Activated T-cell treated with anti-CD3 and anti-CD28 coated beads for 4 hours (primary cell): Measurements from ENCODE around the gene CLK1.
"Not testable (repeated sequence)": the region's sequence is repeated elsewhere in the genome, so short reads cannot be mapped to it uniquely, and the experiment has no call there.

Experiments
- DNase-seq: peaks from one replicate; pipeline ENCODE4 v3.0.0-alpha.2; 2020

Gene CLK1

GRCh38 chr2:200864176-200865034 lies at the start of gene CLK1:
CLK1 (minus strand) TSS chr2:200864658; CDS start chr2:200861862, 2,796 bp downstream.
- peak; percentile 95 for DNase-seq

DNA sequence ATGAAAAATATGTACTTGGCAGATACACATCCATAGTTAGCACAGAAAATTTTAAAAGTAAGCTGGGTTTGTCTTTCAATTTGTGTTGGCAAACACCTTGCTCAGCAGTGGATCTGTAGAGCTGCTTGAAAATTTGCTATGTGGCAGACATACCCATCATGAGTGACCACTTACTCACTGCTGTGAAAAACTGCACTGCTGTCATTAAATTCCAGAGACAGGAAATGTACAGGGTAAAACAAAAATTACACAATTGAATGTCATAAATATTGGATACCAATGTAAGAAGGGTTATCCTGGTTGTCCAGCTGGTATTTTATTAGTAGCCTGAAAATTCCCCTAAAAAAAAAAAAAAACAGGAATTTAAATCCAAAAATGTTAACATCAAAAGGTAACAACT lies 49.2 kb upstream of the CLK1 start:
- DNase-seq = no peak

DNA sequence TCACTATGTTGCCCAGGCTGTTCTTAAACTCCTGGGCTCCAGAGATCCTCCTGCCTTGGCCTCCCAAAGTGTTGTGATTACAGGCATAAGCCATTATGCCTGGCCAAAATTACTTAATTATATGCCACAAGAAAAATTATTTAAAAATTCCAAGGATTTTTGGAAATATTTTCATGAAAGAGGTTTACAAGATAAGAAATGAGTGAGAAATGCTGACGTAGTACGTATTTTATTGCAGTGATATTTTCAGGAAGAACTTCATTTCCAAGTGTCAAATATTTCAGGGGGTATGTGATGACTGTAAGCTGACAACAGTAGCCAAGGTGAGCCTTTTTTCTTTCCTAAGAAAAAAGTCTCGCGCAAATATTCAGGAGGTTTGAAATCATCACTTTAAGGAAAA lies 45.5 kb upstream of the CLK1 start:
- DNase-seq = no peak

- peak; percentile 23 for DNase-seq
Measured at GRCh38 chr2:200905618-200906296, 41.3 kb upstream of the CLK1 start.

- peak; percentile 61 for DNase-seq
Measured at GRCh38 chr2:200901459-200902072, 37.1 kb upstream of the CLK1 start.

DNA sequence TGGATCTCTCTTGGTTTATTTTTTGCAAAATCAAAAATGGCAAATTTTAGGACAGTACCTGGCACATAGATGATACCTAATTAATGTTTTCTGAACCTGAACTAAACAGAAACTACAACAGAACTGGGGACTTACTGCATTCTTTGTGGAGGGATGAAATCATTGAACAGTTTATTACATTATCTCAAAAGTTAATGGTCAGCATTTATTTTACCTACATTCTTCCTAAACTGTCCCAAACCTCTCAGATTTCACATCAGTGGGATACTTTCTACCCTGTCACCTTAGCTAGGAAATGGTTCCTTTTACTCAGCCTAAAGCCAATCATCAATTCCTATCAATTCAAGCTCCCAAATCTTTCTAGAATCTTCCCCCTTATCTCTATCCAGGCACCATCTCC lies 35.0 kb upstream of the CLK1 start:
- DNase-seq = no peak

DNA sequence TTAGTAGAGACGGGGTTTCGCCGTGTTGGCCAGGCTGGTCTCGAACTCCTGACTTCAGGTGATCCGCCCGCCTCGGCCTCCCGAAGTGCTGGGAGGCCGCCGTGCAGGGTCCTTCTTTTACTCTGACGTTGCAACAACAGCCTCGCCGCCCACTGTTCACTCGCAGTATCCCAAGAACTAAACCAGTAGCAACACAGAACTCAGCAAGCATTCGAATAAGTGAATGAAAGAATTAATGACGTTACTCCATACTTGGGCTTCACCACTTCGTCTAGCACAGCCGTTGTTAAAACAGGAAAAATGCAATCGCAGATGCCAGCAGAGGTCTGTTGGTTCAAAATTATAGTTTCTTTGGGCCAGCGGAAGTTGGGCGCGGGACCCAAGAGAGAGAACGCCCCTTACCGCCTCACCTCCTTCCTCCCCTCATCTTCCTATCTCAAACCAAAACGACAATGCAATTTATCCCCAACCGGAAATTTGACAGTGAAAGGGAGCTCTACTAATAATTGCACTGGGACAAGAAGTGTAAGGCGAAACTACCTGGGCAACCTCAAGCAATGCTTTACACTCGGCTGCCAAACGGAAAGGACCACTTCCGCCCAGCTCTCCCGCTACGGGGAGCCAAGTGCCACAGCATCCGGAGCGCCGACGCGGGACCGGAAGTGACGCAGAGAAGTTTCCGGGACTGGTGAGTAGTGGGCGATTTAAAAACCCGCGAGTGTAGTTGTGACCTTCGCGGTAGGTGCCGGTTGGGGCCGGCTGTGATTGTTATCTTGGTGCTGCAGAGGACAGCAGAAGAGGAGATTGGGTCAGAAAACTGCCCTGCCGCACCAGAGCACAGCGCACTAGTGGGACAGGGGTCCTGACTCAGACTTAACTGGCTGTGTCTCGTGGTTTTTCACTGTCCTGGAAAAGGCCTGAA lies 24.5 kb upstream of the CLK1 start, which contains the start of the genes NIF3L1 and PPIL3:
TSS of gene NIF3L1 (plus strand) at position 668 of the 922 bp plus-strand sequence. CDS start 2,573 bp downstream, outside the sequence.
TSS of gene PPIL3 (minus strand) at position 374 of the 922 bp plus-strand sequence. CDS start 1,462 bp downstream, outside the sequence.
- peak; percentile 94 for DNase-seq

- not testable (repeated sequence) for DNase-seq
Measured at GRCh38 chr2:200881715-200882249, 17.3 kb upstream of the CLK1 start.

DNA sequence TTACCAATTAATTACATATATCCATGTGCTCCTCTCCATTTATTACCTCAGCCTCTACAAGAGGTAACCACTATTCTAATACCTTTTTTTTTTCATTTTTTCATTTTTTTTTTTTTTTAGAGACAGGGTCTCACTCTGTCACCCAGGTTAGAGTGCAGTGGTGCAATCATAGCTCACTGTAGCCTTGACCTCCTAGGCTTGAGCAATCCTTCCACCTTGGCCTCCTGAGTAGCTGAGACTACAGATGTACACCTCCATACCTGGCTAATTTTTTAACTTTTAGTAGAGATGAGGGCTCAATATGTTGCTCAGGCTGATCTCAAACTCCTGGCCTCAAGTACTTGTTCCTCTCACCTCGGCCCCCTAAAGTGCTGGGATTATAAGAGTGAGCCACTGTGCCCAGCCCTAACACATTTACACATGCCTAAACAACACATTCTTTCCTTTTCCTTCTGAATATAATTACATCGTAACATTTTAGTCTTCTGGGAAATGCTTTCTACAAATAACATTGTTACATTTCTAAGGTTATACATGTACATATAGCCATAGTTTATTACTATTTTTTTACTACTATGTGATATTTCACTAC lies 13.9 kb upstream of the CLK1 start:
- no peak for DNase-seq

GRCh38 chr2:200877443-200877842 lies 13.0 kb upstream of the CLK1 start:
- no peak for DNase-seq

DNA sequence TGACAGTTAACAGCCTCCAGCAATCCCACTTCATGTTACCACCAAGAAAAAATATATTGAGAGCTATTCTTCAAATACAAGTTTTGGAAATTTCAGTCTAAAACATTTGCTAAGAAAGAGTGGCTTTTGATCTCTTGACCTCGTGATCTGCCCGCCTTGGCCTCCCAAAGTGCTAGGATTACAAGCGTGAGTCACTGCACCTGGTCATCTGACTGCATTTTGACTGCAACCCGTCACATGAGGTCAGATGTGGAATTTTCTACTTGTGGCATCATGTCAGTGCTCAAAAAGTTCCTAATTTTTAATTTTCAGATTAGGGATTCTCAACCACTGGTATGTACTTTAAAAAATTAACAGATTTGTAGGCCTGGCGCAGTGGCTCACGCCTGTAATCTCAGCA lies 9.1 kb upstream of the CLK1 start:
- DNase-seq = no peak

DNA sequence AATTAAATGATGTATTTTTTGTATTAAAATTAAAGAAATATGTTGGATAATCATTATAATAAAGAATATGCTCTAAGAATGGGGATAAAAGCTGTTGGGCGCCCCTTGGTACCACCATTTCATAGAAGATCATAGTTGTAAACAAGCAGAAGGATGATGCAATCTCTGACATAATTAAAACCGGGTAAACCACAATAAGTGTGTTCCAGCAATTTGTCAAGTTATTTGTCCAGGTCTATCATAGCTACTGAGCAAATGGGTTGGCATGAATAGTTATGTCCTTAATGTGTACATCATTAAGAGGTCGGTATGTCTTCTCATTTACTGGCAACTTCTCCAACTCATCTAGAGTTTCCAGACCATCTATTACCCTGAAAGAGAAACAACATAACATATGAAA lies 6.7 kb upstream of the CLK1 start:
- DNase-seq = no peak

- no peak for DNase-seq
Measured at GRCh38 chr2:200869014-200869413, 4.6 kb upstream of the CLK1 start.

- no peak for DNase-seq
Measured at GRCh38 chr2:200863782-200864175, 679 bp downstream of the CLK1 start.

GRCh38 chr2:200862532-200863000 lies 1.9 kb downstream of the CLK1 start:
- peak; percentile 46 for DNase-seq

GRCh38 chr2:200861617-200862155 lies 2.8 kb downstream of the CLK1 start:
- no peak for DNase-seq

- DNase-seq = no peak
Measured at GRCh38 chr2:200860092-200860795, 4.2 kb downstream of the CLK1 start.

GRCh38 chr2:200856806-200857205 lies 7.7 kb downstream of the CLK1 start:
- no peak for DNase-seq

GRCh38 chr2:200852605-200853004 lies 11.9 kb downstream of the CLK1 start:
- no peak for DNase-seq

GRCh38 chr2:200851398-200852248 lies 12.8 kb downstream of the CLK1 start:
- no peak for DNase-seq
